Measurements from ENCODE around the gene MAML1.

The MAML1 gene

DNA sequence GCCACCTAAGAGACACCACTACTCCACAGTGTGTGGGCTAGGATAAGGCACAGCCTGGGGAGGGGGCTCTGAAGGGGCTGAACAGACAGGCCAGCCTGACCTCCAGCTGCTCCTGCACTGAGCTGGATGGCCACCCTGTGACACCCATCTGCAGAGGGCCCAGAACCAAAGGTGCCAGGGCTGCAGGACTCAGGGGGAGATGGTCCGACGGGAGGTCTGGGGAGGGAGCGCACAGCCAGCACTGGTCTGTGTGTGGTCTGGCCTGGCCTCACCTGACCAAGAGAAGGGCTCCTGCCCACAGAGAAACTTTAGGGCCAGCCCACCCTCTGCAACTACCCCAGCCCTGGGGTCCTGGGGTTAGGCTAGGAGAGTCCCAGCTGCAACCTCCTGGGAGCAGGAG lies 62.0 kb downstream of the MAML1 start:
- no peak for DNase-seq

DNA sequence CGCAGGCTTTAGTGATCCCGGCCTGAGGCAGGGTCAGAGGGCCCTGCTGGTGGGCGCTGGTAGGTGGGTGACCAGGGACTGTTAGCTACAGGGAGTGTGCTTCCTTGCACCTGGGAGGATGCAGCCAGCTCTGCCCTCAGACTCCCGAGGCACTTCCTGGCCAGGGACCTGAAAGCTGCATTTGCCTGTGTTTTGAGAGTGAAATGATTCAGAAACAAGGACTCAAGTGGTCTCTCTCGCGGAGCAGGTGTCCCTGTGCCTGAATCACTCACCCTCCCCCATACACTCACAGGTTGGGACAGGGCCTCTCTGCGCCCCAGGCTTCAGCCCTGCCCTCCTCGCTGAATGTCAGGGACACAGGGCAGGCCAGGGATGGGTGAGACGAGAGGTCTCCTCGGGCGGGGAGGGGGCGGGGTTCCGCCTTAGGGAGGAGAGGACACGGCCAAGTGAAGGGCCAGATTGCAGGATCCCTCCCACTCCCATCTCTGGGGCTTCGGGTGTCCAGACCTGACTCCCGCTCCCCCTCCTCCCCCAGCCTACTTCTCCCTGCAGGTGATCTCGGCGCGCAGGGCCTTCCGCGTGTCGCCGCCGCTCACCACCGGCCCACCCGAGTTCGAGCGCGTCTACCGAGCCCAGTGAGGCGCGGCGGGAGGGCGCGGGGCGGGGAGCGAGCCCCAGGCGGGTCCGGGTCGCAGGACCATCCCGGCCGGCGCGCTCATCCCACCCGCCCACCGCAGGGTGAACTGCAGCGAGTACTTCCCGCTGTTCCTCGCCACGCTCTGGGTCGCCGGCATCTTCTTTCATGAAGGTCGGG lies 62.6 kb downstream of the MAML1 start:
- DNase-seq = no peak

DNA sequence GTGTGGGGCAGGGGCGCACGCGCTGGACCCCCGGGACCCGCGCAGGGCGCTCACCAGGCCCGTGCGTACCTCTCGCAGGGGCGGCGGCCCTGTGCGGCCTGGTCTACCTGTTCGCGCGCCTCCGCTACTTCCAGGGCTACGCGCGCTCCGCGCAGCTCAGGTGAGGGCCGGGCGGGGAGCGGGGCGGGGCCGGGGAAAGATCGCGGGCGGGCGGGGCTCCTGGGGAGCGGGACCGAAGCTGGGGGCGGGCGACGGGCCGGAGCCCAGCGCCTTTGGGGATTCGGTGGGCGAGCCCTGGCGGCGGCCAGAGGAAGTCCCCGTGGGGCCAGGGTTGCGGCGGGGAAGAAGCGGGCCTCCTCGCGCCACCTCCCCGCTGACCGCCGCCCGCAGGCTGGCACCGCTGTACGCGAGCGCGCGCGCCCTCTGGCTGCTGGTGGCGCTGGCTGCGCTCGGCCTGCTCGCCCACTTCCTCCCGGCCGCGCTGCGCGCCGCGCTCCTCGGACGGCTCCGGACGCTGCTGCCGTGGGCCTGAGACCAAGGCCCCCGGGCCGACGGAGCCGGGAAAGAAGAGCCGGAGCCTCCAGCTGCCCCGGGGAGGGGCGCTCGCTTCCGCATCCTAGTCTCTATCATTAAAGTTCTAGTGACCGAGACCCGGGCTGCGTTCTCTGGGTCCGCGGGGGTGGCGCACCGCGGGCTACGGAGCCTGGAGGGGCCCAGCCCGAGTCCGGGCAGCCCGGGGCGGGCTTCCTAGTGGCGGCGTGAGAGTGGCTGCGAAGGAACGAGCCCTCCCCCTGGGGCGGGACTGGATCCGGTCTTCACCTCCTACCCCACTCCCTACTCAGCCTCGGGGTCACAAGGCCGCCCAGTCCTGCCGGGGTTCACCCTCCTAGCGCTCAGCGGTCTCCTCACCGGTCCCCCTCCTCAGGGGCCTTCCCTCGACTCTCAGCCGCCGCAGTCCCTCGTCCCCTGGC lies 63.5 kb downstream of the MAML1 start:
- DNase-seq = peak; percentile 58

DNA sequence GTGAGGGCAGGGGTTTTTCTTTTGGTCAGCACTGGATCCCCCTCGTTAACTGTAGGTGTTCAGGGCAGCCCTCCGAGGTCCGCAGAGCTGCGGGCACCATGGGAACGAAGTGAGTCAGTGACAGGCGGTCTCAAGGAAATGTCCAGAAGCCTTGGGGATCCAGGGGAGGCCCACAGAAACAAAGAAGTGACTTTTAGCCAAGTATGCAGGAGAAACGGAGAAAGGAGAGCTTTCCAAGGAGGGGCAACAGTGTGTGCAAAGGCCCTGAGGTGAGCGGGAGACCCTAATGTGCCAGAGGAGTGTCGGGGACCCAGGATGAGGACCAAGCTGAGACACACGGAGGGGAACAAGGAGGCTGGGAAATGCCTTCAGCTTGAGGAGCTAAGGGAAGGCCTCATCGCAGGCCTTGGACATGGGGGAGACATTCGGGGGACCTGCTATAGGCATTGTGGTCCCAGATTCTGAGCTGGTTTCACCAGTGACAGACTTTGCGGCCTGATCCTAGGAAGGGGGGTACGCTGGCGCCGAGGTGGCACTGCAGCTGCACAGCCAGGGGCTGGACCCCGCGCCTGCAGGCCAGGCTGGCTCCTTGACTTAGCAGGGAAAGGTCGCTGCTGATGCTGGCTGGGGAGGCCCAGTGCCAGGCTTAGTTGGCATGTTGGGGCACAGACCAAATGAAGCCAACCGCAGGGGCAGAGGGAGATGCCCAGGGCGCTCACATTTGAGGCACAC lies 64.4 kb downstream of the MAML1 start:
- no peak for DNase-seq

DNA sequence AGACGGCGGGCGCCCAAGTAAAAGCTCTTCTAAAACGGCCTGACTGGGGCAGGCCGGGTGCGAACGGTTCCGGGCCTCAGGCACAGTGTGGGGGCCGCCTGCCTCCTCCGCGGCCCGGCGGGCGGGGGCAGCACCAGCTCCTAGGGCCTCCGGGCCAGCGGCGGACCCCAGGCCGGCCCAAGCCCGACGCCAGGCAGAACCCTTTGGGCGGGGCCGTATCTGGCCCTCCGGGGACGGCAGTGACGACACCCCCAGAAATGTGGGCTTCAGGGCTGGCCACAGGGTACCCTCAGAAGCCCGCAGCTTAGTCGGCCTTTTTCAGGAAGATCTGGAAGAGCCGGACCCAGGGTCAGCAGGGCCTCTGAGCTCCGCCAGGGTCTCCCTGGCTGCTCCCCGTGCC lies 65.1 kb downstream of the MAML1 start:
- DNase-seq = no peak

DNA sequence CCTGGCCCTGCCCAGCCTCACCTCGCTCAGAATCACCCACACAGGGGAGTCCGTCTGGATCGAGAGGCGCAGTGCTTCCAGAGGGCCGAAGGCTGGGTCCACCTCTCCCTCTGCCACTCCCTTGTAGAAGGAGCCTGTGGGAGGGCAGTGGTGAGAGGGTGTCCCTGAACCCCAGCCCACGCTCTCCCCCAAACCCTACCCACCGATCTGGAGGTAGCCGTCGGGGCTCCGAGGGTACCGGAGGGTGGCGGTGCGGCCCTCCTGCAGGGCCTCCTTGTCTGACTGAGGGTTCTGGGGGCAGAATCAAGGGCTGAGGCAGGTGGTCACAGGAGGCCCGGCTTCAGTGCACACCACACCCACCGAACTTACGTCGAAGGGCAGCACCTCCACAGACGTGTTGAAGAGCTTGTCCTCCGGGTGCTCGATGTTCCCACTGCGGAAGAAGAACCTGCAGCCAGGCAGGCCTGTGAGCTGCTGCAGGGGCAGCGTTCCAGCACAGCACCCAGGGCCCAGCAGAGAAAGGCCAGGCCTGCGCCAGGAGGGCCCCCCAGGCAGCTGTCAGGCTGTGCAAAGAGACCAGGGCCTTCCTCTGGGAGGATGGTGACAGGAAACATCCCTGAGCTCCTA lies 65.6 kb downstream of the MAML1 start:
- no peak for DNase-seq

DNA sequence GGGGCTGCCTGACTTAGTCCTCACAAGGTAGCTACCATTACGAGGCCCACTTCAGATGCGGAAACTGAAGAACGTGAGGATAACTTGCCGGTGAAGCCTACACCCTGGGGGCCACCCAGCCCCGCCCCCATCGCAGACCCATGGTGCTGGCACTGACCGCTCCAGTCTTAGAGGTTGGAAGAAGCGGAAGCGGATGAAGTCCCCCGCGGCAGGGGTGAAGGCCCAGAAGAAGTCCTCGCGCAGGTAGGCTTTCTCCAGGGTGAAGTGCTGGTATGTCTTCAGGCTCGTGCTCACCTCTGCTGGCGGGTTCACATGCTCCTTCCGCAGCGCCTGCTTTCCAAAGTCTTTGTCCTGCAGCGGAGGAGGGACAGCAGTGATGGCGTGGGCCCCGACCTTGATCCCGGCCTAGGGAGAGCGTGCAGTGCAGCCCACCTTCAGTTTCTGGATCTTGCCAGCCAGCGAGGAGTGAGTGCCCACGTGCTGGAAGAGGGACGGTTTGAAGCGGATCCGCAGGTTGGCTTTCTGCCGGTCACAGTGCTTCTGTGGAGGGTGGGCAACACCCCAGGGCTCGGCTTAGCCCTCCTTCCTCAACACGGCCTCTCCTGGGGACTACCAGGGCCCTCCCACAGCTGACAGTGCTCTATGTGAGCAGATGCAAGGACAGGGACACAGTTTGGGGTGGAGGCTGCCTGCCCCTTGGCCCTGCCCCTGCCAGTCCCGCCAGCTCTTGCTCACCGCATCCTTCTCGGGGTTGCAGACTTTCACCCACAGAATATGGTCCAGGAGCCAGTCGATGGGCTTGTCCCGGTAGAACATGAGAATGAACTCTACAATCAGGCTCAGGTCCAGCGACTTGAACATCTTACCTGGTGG lies 66.4 kb downstream of the MAML1 start:
- no peak for DNase-seq

DNA sequence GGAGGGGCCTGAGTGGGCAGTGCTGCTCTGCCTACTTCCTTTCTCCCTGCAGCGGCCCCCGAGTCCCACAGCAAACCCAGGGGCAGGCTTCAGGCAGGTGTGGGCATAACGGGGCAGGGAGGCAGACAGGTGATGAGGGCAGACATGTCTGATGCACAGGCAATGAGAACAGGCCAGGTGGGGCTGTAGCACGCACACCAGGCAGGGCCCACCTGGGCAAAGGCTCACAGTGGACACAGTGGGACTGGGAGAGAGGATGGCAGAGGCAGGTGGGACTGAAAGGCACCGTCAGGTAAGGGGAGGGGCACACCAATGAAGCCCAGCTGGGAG lies 67.0 kb downstream of the MAML1 start:
- no peak for DNase-seq

DNA sequence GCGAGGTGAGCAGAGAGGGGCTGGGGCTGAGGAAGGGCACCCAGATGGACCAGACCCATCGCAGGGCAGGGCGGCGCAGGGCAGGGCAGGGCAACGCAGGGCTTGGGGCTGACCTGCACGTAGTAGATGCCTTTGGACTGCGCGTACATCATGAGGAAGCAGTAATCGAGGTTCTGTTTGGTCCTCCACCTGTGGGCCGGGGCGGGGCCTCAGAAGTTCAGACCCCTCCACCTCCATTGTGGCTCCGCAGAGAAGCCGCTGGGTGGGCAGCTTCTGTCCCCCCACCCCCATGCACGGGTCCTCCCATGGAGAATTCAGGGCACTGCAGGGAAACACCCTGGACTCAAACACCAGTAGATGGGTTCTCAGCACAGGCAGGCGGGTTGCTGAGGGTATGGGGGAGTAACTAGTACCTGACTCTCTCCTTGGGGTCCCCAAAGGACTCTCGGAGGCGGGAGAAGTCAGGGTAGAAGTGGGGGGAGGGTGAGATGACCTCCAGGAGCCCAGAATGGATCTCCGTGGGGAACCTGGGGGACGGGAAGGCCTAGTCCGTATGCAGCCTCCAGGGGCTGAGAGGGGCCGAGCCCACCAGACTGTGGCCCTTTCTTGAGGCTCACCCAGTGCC lies 67.6 kb downstream of the MAML1 start:
- DNase-seq = no peak

DNA sequence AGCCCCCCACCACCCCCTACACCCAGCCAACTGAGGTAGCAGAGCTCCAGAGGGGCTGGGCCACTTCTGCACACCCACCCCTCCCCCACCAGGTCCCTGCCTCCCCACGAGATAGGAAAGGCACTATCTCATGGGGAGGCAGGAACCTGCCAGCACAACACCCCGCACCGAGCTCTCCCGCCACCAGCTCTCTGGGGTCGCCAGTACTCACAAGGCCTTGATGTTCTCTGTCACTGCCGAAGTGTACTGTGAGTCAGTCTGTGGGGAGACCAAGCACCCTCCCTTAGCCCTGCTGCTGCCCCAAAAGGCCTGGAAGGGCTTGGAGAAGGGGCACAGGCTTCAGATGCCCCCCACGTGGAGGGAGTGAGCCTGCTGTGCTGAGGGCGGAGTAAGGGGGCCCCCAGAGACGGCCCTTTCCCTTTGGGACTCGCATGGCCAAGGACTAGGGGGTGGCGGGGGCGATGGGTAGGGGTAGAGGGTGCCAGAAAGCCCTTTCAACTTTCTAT lies 68.1 kb downstream of the MAML1 start:
- DNase-seq = no peak

DNA sequence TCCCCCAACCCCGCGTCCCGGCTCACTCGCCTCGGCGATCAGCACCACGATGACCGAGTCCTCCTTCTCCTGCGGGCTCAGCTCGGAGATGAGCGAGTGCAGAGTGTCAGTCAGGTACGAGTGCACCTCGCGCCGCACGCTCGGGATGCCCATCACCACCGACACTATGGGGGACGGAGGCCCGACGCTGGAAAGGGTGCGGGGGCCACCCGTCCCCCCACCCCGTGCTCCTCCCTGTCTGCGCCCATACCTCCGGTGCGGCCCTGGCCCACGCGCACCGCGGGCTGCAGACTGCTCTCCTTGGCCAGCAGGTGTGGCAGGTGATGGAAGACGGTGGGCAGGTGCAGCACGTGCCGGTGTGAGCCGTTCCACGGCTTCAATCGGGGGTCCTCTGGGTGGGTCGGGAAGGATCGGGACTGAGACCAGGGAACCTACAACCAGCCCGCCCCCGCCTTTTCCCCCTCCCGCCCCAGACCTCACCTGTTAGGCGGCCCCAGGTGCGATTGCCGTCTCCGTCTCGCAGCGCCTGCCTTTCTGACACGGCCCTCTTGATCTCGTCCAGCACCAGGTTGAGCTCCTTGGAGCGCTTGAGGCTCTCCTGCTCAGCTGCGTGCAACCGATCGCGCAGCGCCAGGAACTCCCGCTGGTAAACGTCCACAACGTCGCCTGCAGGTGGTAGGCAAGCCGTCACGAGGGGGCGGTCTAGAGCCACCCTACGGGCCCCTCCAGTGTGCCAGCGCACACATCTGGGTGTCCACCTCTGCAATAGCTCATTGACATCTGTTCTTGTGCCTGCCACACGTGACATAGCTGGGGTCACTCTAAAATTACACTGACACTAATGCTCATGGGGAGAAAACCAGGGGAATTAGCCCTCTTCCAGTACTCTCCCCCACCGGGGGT lies 68.9 kb downstream of the MAML1 start:
- DNase-seq = peak; percentile 79

DNA sequence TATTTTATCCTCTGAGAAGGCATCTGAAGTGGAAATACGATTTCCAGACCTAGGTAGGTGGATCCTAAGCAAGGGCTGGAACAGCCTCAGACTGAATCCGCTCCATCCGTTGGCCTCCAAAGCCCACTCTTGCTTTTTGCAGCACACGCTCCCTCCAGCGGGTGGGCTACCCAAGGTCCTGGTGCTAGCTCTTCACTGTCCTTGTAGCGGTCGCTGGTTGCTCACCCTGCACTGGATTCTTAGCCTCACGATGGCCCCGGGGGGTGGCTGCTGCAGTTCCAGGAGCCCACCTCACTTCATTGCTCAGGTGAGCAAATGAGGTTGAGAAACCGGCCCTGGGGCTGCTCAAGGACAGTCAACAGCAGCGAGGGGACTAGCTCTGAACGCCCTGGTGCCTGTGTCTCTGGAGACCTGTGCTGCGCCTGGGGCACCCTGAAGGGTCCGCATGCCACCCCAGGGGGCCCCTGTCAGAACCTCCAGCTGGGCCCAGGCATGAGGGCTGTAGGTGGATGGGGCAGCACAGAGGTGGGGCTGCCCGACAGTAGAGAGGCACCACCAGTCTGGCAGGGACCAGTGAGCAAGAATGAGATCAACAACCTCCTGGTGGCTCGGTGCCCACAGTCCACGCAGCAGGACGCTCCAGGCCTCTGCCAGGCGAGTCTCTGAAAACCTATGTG lies 69.7 kb downstream of the MAML1 start:
- DNase-seq = no peak

DNA sequence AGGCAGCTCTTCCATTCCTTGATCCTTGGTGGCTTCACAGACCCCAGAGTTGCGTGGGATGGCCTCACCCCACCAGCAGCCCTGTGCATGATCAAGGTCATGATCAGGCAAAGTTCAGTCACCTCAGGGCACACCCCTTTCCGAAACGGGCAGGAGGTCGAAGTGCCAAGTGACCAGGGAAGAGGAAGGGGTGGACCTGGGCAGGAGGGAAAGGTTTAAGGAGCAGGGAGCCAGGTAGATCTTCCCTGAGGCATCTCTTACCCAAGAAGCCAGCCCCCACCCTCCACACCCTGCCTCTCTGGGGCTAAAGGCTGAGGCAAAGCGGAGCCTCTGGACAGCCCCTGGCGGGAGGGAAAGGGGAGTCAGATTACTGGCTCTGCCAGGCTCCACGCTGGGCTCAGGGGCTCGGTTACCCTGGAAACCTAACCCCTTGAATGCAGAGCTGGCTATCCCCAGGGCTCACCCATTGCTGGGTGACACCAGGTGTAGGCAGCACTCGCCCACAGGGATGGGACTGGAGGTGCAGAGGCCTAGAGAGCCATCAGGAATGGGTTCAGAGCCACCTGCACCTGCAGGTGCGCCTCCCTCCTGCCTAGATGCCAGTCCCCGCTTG lies 70.4 kb downstream of the MAML1 start:
- DNase-seq = no peak

DNA sequence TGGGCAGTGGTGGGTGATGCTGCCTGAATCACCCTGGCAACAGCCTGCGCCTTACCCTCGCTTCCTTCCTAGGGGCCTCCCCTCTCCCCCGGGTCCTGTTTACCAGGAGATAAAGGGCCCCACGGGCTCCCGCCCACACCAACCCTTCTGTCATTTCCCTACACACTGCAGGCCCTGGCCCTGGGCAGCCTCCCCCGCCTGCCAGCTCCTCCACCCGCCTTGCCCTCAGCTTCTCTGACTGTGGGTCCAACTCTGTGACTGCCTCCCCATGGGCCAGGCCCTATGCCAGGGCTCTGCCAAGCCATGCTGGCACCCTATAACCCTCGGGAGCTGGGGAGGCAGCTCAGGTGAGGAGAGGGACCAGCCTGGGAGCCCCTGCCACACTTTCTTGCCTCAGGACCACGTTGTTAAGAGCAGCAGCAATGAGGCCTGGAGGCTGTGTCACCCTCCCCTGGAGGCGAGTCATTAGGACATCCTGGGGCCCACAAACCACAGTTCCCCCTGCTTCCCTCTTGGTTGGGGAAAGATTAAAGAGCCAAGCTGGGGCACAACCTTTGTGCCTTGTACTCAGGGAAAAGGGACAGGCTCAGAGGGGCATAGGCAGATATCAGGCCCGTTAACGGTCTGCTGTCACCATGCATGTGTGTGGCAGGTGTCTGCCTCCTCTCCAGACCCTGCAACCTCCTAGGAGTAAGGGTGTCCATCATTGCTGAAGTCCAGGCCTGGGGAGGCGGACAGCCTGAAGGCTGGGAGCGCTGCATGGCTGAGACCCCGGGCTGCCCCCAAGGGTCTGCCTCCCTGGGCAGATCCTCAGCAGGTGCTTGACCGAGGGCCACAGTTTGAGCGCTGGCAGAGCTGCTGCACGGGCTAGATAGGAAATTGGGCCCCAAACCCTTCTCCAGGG lies 71.3 kb downstream of the MAML1 start:
- no peak for DNase-seq

DNA sequence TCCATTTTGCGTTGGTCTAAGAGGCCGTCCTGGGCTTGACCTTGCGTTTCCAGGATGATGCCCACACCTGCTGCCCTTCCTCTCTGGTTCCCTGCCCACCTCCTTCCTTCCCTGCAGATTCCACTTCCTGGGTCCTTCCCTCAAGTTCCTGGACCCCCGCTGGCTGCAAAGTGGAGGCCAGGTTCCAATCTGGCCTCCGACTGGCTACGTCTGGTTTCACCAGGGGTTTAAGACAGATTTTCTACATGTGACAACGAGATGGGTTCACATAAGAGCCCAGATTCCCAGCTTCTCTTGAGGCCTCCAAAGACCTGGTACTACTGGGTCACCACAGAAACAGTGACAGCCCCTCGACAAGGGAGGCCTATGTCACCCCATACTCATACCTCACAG lies 71.9 kb downstream of the MAML1 start:
- no peak for DNase-seq

DNA sequence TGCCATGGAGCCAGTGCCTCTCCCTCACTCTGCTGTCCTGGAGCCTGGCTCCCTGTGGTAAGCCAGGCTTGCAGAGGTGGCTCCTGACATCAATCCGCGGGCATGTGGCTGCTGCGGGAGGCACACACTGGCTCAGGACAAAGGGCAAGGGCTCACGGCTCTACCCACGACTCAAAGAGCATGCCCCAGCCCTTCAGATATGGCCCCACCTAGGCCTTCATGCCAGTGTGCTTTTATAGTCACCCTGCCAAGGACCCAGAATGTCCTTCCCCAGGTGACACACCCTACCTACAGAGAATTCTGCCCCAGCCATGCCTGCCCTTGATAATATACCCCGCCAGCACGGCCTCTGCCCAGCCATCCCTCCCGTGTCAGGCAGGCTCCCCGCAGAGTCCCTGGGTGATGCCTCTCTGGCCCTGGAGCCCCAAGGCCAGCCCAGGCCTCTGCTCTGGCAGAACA lies 72.5 kb downstream of the MAML1 start:
- no peak for DNase-seq

DNA sequence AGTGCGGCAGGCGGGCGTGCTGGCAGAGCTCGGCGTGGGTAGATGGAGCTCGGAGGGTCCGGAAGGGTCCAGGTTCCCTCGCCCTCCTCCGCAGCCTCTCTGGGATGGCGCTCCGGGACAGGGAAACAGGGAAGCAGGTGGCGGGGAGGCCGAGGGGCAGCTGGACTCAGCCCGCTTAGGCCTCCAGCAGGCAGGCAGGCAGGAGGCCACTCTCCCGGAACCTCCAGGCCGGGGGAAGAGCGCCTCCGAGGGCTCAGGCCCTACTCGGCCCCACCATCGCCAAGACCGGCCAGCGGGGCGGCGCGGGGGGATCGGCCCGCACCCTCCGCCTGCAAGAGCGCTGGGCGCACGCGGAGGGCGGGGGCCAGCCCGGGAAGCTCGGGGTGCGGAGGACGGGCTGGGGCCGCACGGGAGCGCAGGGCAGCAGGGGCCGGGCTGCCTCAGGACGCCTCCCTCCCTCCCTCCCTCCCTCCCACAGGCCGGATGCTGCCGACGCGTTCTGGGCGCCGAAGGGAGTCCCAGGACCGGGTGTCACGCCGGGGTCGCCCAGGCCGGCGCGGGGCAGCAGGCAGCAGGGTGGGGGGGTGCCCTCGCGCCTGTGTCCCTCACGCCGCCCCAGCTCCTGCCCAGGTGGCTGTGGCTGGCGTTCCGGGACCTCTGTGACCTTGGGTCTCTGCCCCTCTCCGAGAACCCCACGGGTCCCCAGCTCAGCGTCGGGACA lies 73.1 kb downstream of the MAML1 start:
- DNase-seq = no peak

Measured in activated T-cell treated with anti-CD3 and anti-CD28 coated beads for 4 hours (primary cell).